Liver (tissue), 9 donors: ENCODE data around the gene NR1D2. TPM values are rescaled to one million over a fixed set of nuclear protein-coding genes. Genes with fewer than 3 reads are reported as not detected.
"Not testable (repeated sequence)": the region's sequence is repeated elsewhere in the genome, so short reads cannot be mapped to it uniquely, and the experiment has no call there.

Source experiments
- DNase-seq: peaks from one replicate; pipeline ENCODE4 v3.0.0-alpha.2; 2017; ENCODE audit warnings: low spot score
- H3K27ac ChIP-seq, 2 donors: one replicate each; pipeline ENCODE4 v1.7.0; 2013; ENCODE audit warnings: inconsistent platforms in 2 of 2, low read length in 2 of 2, control low read depth in 1 of 2, low read depth in 1 of 2, mild to moderate bottlenecking in 1 of 2
- H3K27me3 ChIP-seq, 4 donors: one replicate each; pipeline versions ENCODE4 v1.6.1 to v1.7.0; 2013; ENCODE audit warnings: low read length in 3 of 4, inconsistent platforms in 1 of 4, mild to moderate bottlenecking in 1 of 4, moderate library complexity in 1 of 4; ENCODE audit not compliant: control insufficient read depth in 4 of 4, insufficient read depth in 4 of 4
- H3K36me3 ChIP-seq, 4 donors: one replicate each; pipeline versions ENCODE4 v1.6.1 to v1.7.0; 2013; ENCODE audit warnings: low read length in 3 of 4, mild to moderate bottlenecking in 3 of 4, low read depth in 1 of 4, moderate library complexity in 1 of 4; ENCODE audit not compliant: control insufficient read depth in 4 of 4, insufficient read depth in 3 of 4
- H3K4me1 ChIP-seq, 4 donors: one replicate each; pipeline versions ENCODE4 v1.6.1 to v1.7.0; 2013; ENCODE audit warnings: low read length in 3 of 4, mild to moderate bottlenecking in 3 of 4, moderate library complexity in 1 of 4; ENCODE audit not compliant: control insufficient read depth in 4 of 4, insufficient read depth in 4 of 4
- H3K4me3 ChIP-seq, 3 donors: one replicate each; pipeline versions ENCODE4 v1.6.1 to v1.7.0; 2013; ENCODE audit warnings: low read length in 3 of 3, control low read depth in 1 of 3, low read depth in 1 of 3, mild to moderate bottlenecking in 1 of 3
- H3K9ac ChIP-seq, 2 donors: one replicate each; pipeline ENCODE4 v1.7.0; 2013; ENCODE audit warnings: low read length in 2 of 2, mild to moderate bottlenecking in 2 of 2, moderate library complexity in 2 of 2, control low read depth in 1 of 2, low read depth in 1 of 2
- H3K9me3 ChIP-seq, 4 donors: one replicate each; pipeline versions ENCODE4 v1.6.1 to v1.7.0; 2013; ENCODE audit warnings: low read length in 3 of 4; ENCODE audit not compliant: control insufficient read depth in 4 of 4
- FOXA1 ChIP-seq: IDR thresholded peaks from 2 replicates; pipeline ENCODE4 v1.6.1; 2016; ENCODE audit warnings: antibody characterized with exemption
- FOXA2 ChIP-seq: IDR thresholded peaks from 2 replicates; pipeline ENCODE4 v1.6.1; 2016; ENCODE audit warnings: antibody characterized with exemption
- GABPA ChIP-seq, 2 donors: IDR thresholded peaks in 1 of 2; conservative IDR thresholded peaks in 1 of 2; 2 replicates each; pipeline ENCODE4 v1.6.1; 2016; ENCODE audit warnings: antibody characterized with exemption in 2 of 2, mild to moderate bottlenecking in 1 of 2, moderate library complexity in 1 of 2
- HNF4A ChIP-seq, 2 donors: conservative IDR thresholded peaks; 2 replicates each; pipeline ENCODE4 v1.6.1; 2016; ENCODE audit warnings: antibody characterized with exemption in 2 of 2, mild to moderate bottlenecking in 2 of 2
- HNF4G ChIP-seq: IDR thresholded peaks from 2 replicates; pipeline ENCODE4 v1.6.1; 2016; ENCODE audit warnings: antibody characterized with exemption
- JUND ChIP-seq, 2 donors: IDR thresholded peaks; 2 replicates each; pipeline ENCODE4 v1.6.1; 2016; ENCODE audit warnings: antibody characterized with exemption in 2 of 2
- NR2F2 ChIP-seq: IDR thresholded peaks from 2 replicates; pipeline ENCODE4 v1.6.1; 2016; ENCODE audit warnings: antibody characterized with exemption
- RAD21 ChIP-seq, 2 donors: IDR thresholded peaks; 2 replicates each; pipeline ENCODE4 v1.6.1; 2016; ENCODE audit warnings: antibody characterized with exemption in 2 of 2, mild to moderate bottlenecking in 2 of 2
- RXRA ChIP-seq, 2 donors: IDR thresholded peaks; 2 replicates each; pipeline ENCODE4 v1.6.1; 2017 to 2018; ENCODE audit warnings: antibody characterized with exemption in 2 of 2, mild to moderate bottlenecking in 1 of 2
- SP1 ChIP-seq: IDR thresholded peaks from 2 replicates; pipeline ENCODE4 v1.6.1; 2018; ENCODE audit warnings: antibody characterized with exemption, mild to moderate bottlenecking
- TAF1 ChIP-seq: conservative IDR thresholded peaks from 2 replicates; pipeline ENCODE4 v1.6.1; 2016; ENCODE audit warnings: antibody characterized with exemption, mild to moderate bottlenecking
- YY1 ChIP-seq: IDR thresholded peaks from 2 replicates; pipeline ENCODE4 v1.6.1; 2016; ENCODE audit warnings: antibody characterized with exemption, mild to moderate bottlenecking
- WGBS: extraction: QIAGEN DNeasy Blood & Tissue Kit; methylation state at CpG from one replicate; pipeline ENCODE4 v1.1.7; 2013; 5-methylcytosine and 5-hydroxymethylcytosine counted together
- polyA plus RNA-seq, 2 donors: library from polyadenylated mRNA; stranded (reverse) in 1 of 2; unstranded in 1 of 2; fragments of 200-250 nt in 1 of 2; fragments of >200 nt in 1 of 2; fragmentation: Nextera tagmentation in 1 of 2; extraction: Ambion mirVana in 1 of 2; gene quantifications; one replicate each; pipeline versions ENCODE4 v1.2.1 to v1.2.3, GENCODE V29; 2013 to 2015
- total RNA-seq, 2 donors: library from RNA; depleted of rRNA; stranded (reverse); fragments of >200 nt; gene quantifications; one replicate each; pipeline ENCODE4 v1.2.3, GENCODE V29; 2014
- TF ChIP-seq, protein P1 (sequence below): IDR thresholded peaks from 2 replicates; pipeline ENCODE4 v1.6.1; 2016; ENCODE audit warnings: antibody characterized with exemption
- TF ChIP-seq, protein P2 (sequence below): fragments of 150-350 bp; IDR thresholded peaks from 2 replicates; pipeline ENCODE4 v1.5.1; 2017; ENCODE audit warnings: improper control_type of control experiment, low read depth, low read length; ENCODE audit not compliant: missing input control
- TF ChIP-seq, protein P3 (sequence below): IDR thresholded peaks from 2 replicates; pipeline ENCODE4 v1.6.1; 2016; ENCODE audit warnings: antibody characterized with exemption
- TF ChIP-seq, protein P4 (sequence below): IDR thresholded peaks from 2 replicates; pipeline ENCODE4 v1.6.1; 2016; ENCODE audit warnings: antibody characterized with exemption, mild to moderate bottlenecking
- TF ChIP-seq, protein P5 (sequence below): IDR thresholded peaks from 2 replicates; pipeline ENCODE4 v1.6.1; 2016; ENCODE audit warnings: antibody characterized with exemption
- donor health status: healthy.
- donor health status: healthy.
- donor health status: healthy.
- donor health status: healthy.
- donor health status: healthy.

NR1D2 gene
- total and polyA plus RNA-seq, 4 donors, result 7.3 to 25.5 (median 9.2) TPM

DNA sequence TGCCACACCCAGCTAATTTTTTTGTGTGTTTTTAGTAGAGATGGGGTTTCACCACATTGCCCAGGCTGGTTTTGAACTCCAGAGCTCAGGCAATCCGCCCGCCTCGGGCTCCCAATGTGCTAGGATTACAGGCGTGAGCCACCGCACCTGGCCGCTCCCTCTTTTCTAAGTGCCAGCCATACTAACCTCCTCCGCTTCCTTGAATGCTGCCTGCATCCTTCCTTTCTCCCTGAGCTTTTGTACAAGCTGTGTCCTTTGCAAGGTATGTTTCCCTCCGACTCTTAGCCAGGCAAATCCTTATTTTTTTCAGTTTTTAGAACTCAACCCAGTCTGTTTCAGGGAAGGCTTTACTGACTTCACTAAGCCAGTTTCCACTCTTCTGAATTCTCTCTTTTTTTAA lies 60.6 kb downstream of the NR1D2 start:
- TF ChIP-seq YY1, result no peak
- TF ChIP-seq HNF4A (conservative IDR thresholded peaks at IDR 0.05), result no peak
- no peak for TF ChIP-seq RXRA (IDR thresholded peaks at IDR 0.05)
- TF ChIP-seq GABPA (IDR thresholded peaks at IDR 0.05 in 1 of 2, conservative IDR thresholded peaks at IDR 0.05 in 1 of 2), result no peak
- no peak for TF ChIP-seq TAF1
- TF ChIP-seq, protein P1, sequence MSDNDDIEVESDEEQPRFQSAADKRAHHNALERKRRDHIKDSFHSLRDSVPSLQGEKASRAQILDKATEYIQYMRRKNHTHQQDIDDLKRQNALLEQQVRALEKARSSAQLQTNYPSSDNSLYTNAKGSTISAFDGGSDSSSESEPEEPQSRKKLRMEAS, result no peak
- TF ChIP-seq RAD21 (IDR thresholded peaks at IDR 0.05), result no peak
- no peak for TF ChIP-seq HNF4G
- TF ChIP-seq FOXA2, result no peak
- TF ChIP-seq, protein P2, sequence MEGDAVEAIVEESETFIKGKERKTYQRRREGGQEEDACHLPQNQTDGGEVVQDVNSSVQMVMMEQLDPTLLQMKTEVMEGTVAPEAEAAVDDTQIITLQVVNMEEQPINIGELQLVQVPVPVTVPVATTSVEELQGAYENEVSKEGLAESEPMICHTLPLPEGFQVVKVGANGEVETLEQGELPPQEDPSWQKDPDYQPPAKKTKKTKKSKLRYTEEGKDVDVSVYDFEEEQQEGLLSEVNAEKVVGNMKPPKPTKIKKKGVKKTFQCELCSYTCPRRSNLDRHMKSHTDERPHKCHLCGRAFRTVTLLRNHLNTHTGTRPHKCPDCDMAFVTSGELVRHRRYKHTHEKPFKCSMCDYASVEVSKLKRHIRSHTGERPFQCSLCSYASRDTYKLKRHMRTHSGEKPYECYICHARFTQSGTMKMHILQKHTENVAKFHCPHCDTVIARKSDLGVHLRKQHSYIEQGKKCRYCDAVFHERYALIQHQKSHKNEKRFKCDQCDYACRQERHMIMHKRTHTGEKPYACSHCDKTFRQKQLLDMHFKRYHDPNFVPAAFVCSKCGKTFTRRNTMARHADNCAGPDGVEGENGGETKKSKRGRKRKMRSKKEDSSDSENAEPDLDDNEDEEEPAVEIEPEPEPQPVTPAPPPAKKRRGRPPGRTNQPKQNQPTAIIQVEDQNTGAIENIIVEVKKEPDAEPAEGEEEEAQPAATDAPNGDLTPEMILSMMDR, result no peak
- TF ChIP-seq, protein P3, sequence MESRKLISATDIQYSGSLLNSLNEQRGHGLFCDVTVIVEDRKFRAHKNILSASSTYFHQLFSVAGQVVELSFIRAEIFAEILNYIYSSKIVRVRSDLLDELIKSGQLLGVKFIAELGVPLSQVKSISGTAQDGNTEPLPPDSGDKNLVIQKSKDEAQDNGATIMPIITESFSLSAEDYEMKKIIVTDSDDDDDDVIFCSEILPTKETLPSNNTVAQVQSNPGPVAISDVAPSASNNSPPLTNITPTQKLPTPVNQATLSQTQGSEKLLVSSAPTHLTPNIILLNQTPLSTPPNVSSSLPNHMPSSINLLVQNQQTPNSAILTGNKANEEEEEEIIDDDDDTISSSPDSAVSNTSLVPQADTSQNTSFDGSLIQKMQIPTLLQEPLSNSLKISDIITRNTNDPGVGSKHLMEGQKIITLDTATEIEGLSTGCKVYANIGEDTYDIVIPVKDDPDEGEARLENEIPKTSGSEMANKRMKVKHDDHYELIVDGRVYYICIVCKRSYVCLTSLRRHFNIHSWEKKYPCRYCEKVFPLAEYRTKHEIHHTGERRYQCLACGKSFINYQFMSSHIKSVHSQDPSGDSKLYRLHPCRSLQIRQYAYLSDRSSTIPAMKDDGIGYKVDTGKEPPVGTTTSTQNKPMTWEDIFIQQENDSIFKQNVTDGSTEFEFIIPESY, result no peak
- TF ChIP-seq FOXA1, result no peak
- TF ChIP-seq NR2F2, result no peak
- no peak for TF ChIP-seq JUND (IDR thresholded peaks at IDR 0.05)
- TF ChIP-seq, protein P4, sequence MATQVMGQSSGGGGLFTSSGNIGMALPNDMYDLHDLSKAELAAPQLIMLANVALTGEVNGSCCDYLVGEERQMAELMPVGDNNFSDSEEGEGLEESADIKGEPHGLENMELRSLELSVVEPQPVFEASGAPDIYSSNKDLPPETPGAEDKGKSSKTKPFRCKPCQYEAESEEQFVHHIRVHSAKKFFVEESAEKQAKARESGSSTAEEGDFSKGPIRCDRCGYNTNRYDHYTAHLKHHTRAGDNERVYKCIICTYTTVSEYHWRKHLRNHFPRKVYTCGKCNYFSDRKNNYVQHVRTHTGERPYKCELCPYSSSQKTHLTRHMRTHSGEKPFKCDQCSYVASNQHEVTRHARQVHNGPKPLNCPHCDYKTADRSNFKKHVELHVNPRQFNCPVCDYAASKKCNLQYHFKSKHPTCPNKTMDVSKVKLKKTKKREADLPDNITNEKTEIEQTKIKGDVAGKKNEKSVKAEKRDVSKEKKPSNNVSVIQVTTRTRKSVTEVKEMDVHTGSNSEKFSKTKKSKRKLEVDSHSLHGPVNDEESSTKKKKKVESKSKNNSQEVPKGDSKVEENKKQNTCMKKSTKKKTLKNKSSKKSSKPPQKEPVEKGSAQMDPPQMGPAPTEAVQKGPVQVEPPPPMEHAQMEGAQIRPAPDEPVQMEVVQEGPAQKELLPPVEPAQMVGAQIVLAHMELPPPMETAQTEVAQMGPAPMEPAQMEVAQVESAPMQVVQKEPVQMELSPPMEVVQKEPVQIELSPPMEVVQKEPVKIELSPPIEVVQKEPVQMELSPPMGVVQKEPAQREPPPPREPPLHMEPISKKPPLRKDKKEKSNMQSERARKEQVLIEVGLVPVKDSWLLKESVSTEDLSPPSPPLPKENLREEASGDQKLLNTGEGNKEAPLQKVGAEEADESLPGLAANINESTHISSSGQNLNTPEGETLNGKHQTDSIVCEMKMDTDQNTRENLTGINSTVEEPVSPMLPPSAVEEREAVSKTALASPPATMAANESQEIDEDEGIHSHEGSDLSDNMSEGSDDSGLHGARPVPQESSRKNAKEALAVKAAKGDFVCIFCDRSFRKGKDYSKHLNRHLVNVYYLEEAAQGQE, result no peak
- no peak for TF ChIP-seq SP1
- TF ChIP-seq, protein P5, sequence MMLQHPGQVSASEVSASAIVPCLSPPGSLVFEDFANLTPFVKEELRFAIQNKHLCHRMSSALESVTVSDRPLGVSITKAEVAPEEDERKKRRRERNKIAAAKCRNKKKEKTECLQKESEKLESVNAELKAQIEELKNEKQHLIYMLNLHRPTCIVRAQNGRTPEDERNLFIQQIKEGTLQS, result no peak
- H3K27me3 ChIP-seq, result no peaks in the 10 kb centered on the region
- H3K4me3 ChIP-seq, result no peak overlapping the region
- no peak overlapping the region for H3K9ac ChIP-seq
- H3K27ac ChIP-seq, result no peak overlapping the region
- no peaks in the 10 kb centered on the region for H3K36me3 ChIP-seq
- no peaks in the 10 kb centered on the region for H3K9me3 ChIP-seq
- DNase-seq, result no peak
- 97% methylated on average over 8 of the region's 8 CpGs for WGBS
- no peaks in the 10 kb centered on the region for H3K4me1 ChIP-seq

DNA sequence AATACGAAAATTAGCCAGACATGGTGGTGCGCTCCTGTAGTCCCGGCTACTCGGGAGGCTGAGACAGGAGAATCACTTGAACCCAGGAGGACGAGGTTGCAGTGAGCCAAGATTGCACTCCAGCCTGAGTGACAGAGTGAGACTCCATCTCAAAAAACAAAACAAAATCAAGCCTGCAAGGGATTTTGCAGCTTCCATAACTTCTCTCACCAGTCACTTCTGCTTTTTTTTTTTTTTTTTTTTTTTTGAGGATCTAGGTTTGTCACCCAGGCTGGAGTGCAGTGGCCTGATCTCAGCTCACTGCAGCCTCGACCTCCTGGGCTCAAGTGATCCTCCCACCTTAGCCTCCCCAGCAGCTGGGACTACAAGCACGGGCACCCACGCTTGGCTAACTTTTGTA lies 65.7 kb downstream of the NR1D2 start:
- WGBS, result 91% methylated on average over 8 of the region's 8 CpGs
- H3K4me1 ChIP-seq, H3K9ac ChIP-seq, H3K9me3 ChIP-seq, H3K36me3 ChIP-seq, DNase-seq, H3K4me3 ChIP-seq, H3K27me3 ChIP-seq, H3K27ac ChIP-seq: not testable (repeated sequence)
